DMS 273 (cell line): Measurements from ENCODE around the gene PPP1R3E.
"Not testable (repeated sequence)": the region's sequence is repeated elsewhere in the genome, so short reads cannot be mapped to it uniquely, and the experiment has no call there.

ENCODE experiments used
- DNase-seq: peaks from one replicate; lab custom pipeline; 2025; ENCODE audit not compliant: unreplicated experiment; lab: John Stamatoyannopoulos, UW

The PPP1R3E gene

GRCh38 chr14:23297611-23298277, 4.9 kb downstream of the PPP1R3E start:
- no peak for DNase-seq

- DNase-seq, result no peak
Measured at GRCh38 chr14:23297096-23297495, 5.6 kb downstream of the PPP1R3E start.

DNA sequence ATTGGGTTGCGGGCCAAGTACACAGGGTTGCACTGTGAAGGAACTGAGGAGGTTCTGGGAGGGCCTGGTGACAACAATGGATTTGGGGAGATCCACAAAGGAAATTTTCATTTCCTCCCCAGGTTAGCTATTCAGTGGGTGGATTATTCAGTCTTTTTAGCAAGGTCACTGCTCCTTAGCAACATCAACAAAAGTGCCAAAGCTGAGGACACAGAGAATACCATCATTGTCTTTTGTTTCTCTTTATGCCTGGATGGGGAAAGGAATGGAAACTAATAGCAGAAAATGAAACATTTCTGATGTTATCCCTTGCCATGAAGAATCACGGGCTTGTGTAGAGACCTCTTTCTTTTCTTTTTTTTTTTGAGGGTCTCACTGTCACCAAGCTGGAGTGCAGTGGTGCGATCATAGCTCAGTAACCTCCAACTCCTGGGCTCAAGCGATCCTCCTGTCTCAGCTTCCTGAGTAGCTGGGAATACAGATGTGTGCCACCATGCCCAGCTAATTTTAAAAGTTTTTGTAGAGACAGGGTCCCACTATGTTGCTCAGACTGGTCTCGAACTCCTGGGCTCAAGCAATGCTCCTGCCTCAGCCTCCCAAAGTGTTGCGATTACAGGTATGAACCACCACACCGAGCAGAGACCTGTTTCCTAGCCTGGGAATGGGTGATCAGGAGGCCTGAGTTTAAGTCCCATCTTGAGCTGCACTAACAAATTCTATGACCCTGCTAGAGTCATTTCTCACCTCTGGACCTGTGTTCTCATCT, 6.5 kb downstream of the PPP1R3E start:
- DNase-seq, result no peak

- DNase-seq, result peak; percentile 82
Measured at GRCh38 chr14:23294734-23295561, 7.7 kb downstream of the PPP1R3E start.

- no peak for DNase-seq
Measured at GRCh38 chr14:23286902-23287479, 15.7 kb downstream of the PPP1R3E start.

- DNase-seq, result peak; percentile 99
Measured at GRCh38 chr14:23286020-23286901, 16.4 kb downstream of the PPP1R3E start, which contains the start of gene HOMEZ. TSS of gene HOMEZ (minus strand) at chr14:23286132. CDS start at chr14:23285952, 180 bp downstream.

DNA sequence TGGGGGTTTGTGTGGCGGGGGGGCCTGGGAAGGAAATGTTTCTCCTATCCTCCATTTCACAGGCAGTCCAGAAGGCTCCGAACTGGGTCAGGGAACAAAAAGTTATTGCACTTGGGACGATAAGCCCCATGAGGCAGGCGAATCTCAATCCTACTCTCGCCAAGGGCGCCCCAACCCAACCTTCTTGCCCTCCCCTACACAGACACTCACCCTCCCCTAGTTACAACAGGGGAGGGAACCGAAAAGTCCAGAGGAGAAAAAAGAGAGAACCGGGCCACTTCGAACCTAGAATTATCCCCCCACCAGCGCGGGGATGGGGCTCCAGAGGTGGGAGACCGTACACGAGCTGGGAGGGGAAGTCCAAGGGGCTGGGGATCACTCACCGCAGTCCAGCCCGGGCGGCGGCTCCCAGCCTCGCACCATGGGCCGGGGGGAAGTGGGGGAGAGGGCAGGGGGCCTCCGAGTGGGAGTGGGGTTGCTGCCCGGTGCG, 17.1 kb downstream of the PPP1R3E start:
- DNase-seq, result peak; percentile 70

GRCh38 chr14:23284654-23285529, 17.8 kb downstream of the PPP1R3E start:
- peak; percentile 70 for DNase-seq

DNA sequence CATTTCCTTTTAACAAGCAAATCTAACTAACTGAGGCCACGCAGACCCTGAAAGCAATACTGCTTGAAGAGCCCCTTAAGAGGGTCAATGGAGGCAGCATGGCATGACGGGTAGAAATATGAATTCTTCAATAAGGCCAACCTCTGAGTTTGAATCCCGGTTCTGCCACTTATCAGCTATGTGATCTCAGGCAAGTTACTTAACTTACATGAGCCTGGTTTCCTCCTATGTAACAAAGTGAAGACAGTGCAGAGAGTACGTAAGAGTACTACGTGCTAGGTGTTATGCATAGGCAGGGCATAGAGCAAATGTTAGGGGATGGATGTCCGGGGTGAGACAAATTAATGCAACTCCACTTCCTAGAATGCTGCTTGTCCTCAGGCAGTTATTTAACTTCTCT, 21.4 kb downstream of the PPP1R3E start:
- no peak for DNase-seq

GRCh38 chr14:23277928-23278327, 24.7 kb downstream of the PPP1R3E start:
- DNase-seq, result not testable (repeated sequence)

DNA sequence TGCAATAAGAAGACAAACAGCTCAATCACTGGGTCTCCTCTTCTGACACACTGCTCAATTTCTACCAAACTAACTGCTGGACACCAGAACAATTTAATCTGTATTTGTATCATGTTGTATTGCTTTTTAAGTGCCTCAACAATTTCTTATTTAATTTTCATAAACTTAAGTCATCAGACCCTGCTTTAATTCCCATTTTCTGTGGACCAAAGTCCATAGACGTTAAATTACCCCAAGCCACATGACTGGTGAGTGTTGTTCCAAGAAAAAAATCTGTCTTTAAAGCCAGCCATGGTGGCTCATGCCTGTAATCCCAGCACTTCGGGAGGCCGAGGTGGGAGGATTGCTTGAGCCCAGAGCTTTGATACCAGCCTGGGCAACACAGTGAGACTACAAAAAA, 25.5 kb downstream of the PPP1R3E start:
- DNase-seq, result no peak

DNA sequence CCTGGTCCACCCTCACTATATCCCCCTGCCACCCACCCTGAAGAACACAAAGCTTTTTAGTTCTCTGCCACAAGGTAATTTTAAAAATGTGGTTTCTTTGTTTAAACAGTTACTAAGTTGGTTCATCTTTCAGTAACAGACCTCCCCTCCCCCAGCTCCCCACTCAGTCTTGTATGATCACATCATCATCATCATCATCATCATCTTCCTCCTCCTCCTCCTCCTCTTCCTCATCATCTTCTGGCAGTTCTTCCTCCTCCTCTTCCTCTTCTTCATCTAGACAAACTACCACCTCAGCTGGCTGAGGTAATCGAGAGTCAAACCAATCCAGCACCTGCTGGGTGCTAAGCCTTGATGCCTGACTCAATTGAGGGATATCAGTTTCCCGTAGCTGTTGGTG, 27.2 kb downstream of the PPP1R3E start:
- no peak for DNase-seq

- no peak for DNase-seq
Measured at GRCh38 chr14:23269193-23269592, 33.5 kb downstream of the PPP1R3E start.

GRCh38 chr14:23260849-23261248, 41.8 kb downstream of the PPP1R3E start:
- DNase-seq, result not testable (repeated sequence)

DNA sequence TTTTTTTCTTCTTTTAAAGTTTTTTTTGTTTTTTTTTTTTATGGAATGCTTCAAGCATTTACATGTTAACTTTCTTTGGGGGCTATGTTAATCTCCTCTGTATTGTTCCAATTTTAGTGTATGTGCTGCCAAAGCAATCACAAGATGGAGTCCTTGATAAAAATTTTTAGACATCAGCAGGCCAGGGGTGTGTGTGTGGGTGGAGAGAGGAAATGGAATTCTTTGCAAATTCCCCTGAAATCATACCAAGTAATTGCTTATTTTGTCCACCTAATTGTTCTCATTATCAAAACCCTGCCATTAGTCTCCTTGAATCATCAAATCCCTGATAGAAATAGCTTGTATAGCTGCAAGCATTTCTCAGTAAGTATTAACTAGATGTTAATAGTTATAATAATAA, 43.2 kb downstream of the PPP1R3E start:
- no peak for DNase-seq

GRCh38 chr14:23258256-23258655, 44.4 kb downstream of the PPP1R3E start:
- no peak for DNase-seq

- no peak for DNase-seq
Measured at GRCh38 chr14:23252420-23253333, 50.0 kb downstream of the PPP1R3E start.

GRCh38 chr14:23252006-23252405, 50.7 kb downstream of the PPP1R3E start:
- DNase-seq, result no peak
